ENCODE data around the gene ELMO1. TPM values are rescaled to one million over a fixed set of nuclear protein-coding genes. Genes with fewer than 3 reads are reported as not detected.

ELMO1 gene
- total RNA-seq, 1 donor from 2014 or later = not detected

GRCh38 chr7:37062560-37062859 is 386.2 kb downstream of the ELMO1 start:
- TF ChIP-seq CTCF (IDR thresholded peaks at IDR 0.05) = no peak
- Mint-ChIP-seq H3K4me3 (ENCODE audit: unreplicated experiment) (no peak overlapping the region), H3K4me1 (ENCODE audit: unreplicated experiment) (peaks cover 10% of the 10 kb centered on the region), H3K36me3 (ENCODE audit: unreplicated experiment) (no peaks in the 10 kb centered on the region), H3K27ac (ENCODE audit: unreplicated experiment) (no peak overlapping the region), H3K27me3 (ENCODE audit: unreplicated experiment) (peaks cover 7% of the 10 kb centered on the region), H3K9me3 (ENCODE audit: unreplicated experiment) (peaks cover 5% of the 10 kb centered on the region)
- no peak for DNase-seq (ENCODE audit: extremely low spot score, unreplicated experiment)

GRCh38 chr7:37061849-37062559 is 386.7 kb downstream of the ELMO1 start:
- no peak overlapping the region for H3K4me3 Mint-ChIP-seq (ENCODE audit: unreplicated experiment)
- no peaks in the 10 kb centered on the region for H3K36me3 Mint-ChIP-seq (ENCODE audit: unreplicated experiment)
- H3K27me3 Mint-ChIP-seq (ENCODE audit: unreplicated experiment) = peaks cover 7% of the 10 kb centered on the region
- no peak for TF ChIP-seq CTCF (IDR thresholded peaks at IDR 0.05)
- peaks cover 10% of the 10 kb centered on the region for H3K4me1 Mint-ChIP-seq (ENCODE audit: unreplicated experiment)
- peaks cover 5% of the 10 kb centered on the region for H3K9me3 Mint-ChIP-seq (ENCODE audit: unreplicated experiment)
- H3K27ac Mint-ChIP-seq (ENCODE audit: unreplicated experiment) = no peak overlapping the region
- no peak for DNase-seq (ENCODE audit: extremely low spot score, unreplicated experiment)

GRCh38 chr7:37056234-37056912 is 392.3 kb downstream of the ELMO1 start:
- no peak for TF ChIP-seq CTCF (IDR thresholded peaks at IDR 0.05)
- Mint-ChIP-seq H3K27me3 (ENCODE audit: unreplicated experiment) (peaks cover 7% of the 10 kb centered on the region), H3K27ac (ENCODE audit: unreplicated experiment) (no peak overlapping the region), H3K9me3 (ENCODE audit: unreplicated experiment) (no peaks in the 10 kb centered on the region), H3K36me3 (ENCODE audit: unreplicated experiment) (no peaks in the 10 kb centered on the region), H3K4me1 (ENCODE audit: unreplicated experiment) (no peaks in the 10 kb centered on the region), H3K4me3 (ENCODE audit: unreplicated experiment) (no peak overlapping the region)
- DNase-seq (ENCODE audit: extremely low spot score, unreplicated experiment) = no peak

- TF ChIP-seq CTCF (IDR thresholded peaks at IDR 0.05) = no peak
- no peaks in the 10 kb centered on the region for H3K4me1 Mint-ChIP-seq (ENCODE audit: unreplicated experiment)
- peaks cover 7% of the 10 kb centered on the region for H3K27me3 Mint-ChIP-seq (ENCODE audit: unreplicated experiment)
- no peaks in the 10 kb centered on the region for H3K9me3 Mint-ChIP-seq (ENCODE audit: unreplicated experiment)
- no peak for DNase-seq (ENCODE audit: extremely low spot score, unreplicated experiment)
- H3K36me3 Mint-ChIP-seq (ENCODE audit: unreplicated experiment) = no peaks in the 10 kb centered on the region
- no peak overlapping the region for H3K27ac Mint-ChIP-seq (ENCODE audit: unreplicated experiment)
- no peak overlapping the region for H3K4me3 Mint-ChIP-seq (ENCODE audit: unreplicated experiment)
Measured at GRCh38 chr7:37054624-37055241, 393.9 kb downstream of the ELMO1 start.

GRCh38 chr7:37052705-37053104 is 396.0 kb downstream of the ELMO1 start:
- no peak for TF ChIP-seq CTCF (IDR thresholded peaks at IDR 0.05)
- no peaks in the 10 kb centered on the region for H3K4me1 Mint-ChIP-seq (ENCODE audit: unreplicated experiment)
- H3K36me3 Mint-ChIP-seq (ENCODE audit: unreplicated experiment) = no peaks in the 10 kb centered on the region
- DNase-seq (ENCODE audit: extremely low spot score, unreplicated experiment) = no peak
- H3K27ac Mint-ChIP-seq (ENCODE audit: unreplicated experiment) = no peak overlapping the region
- no peak overlapping the region for H3K4me3 Mint-ChIP-seq (ENCODE audit: unreplicated experiment)
- H3K9me3 Mint-ChIP-seq (ENCODE audit: unreplicated experiment) = no peaks in the 10 kb centered on the region
- H3K27me3 Mint-ChIP-seq (ENCODE audit: unreplicated experiment) = peaks cover under 1% of the 10 kb centered on the region
